ENCODE measurements around the gene UQCR10. TPM values are rescaled to one million over a fixed set of nuclear protein-coding genes. Genes with fewer than 3 reads are reported as not detected.

UQCR10 gene
- total RNA-seq, 1 donor from 2014 or later = 68.1 TPM

GRCh38 chr22:29798801-29799200 lies 31.6 kb downstream of the UQCR10 start:
- ChIA-PET CTCF (no interaction called here), POLR2A (interaction anchor here (1.5 kb wide), 1 partner anchor 32 kb away, joined by 4 read pairs; the partner anchor contains the start of gene ZMAT5)
- Mint-ChIP-seq H3K4me3 (no peak overlapping the region), H3K4me1 (peaks cover 12% of the 10 kb centered on the region), H3K27ac (no peak overlapping the region), H3K36me3 (ENCODE audit: low read depth) (peaks cover 70% of the 10 kb centered on the region), H3K27me3 (no peaks in the 10 kb centered on the region), H3K9me3 (no peaks in the 10 kb centered on the region)
- DNase-seq = no peak
- no peak for ATAC-seq (ENCODE audit: low read depth)
- no peak for TF ChIP-seq CTCF (IDR thresholded peaks at IDR 0.05)
- intact Hi-C loops (cut with micrococcal nuclease) = no loop called here

GRCh38 chr22:29799217-29799680 lies 32.1 kb downstream of the UQCR10 start:
- intact Hi-C loops (cut with micrococcal nuclease) = no loop called here
- Mint-ChIP-seq H3K27ac (no peak overlapping the region), H3K9me3 (no peaks in the 10 kb centered on the region), H3K27me3 (no peaks in the 10 kb centered on the region), H3K4me1 (peaks cover 12% of the 10 kb centered on the region), H3K4me3 (no peak overlapping the region), H3K36me3 (ENCODE audit: low read depth) (peaks cover 74% of the 10 kb centered on the region)
- ATAC-seq (ENCODE audit: low read depth) (no peak), DNase-seq (no peak)
- ChIA-PET CTCF (no interaction called here), POLR2A (interaction anchor here (1.5 kb wide), 1 partner anchor 33 kb away, joined by 4 read pairs; the partner anchor contains the start of gene ZMAT5)
- TF ChIP-seq CTCF (IDR thresholded peaks at IDR 0.05) = no peak

GRCh38 chr22:29801153-29801552 lies 34.0 kb downstream of the UQCR10 start:
- POLR2A ChIA-PET = no interaction called here
- CTCF ChIA-PET = no interaction called here
- Mint-ChIP-seq H3K27ac (no peak overlapping the region), H3K4me3 (no peak overlapping the region), H3K27me3 (no peaks in the 10 kb centered on the region), H3K4me1 (peaks cover 12% of the 10 kb centered on the region), H3K36me3 (ENCODE audit: low read depth) (peaks cover 80% of the 10 kb centered on the region), H3K9me3 (no peaks in the 10 kb centered on the region)
- intact Hi-C loops (cut with micrococcal nuclease) = no loop called here
- DNase-seq = no peak
- no peak for TF ChIP-seq CTCF (IDR thresholded peaks at IDR 0.05)
- no peak for ATAC-seq (ENCODE audit: low read depth)

GRCh38 chr22:29801796-29802195 lies 34.6 kb downstream of the UQCR10 start:
- H3K9me3 Mint-ChIP-seq = no peaks in the 10 kb centered on the region
- no peaks in the 10 kb centered on the region for H3K27me3 Mint-ChIP-seq
- ChIA-PET CTCF (no interaction called here), POLR2A (no interaction called here)
- TF ChIP-seq CTCF (IDR thresholded peaks at IDR 0.05) = no peak
- H3K4me3 Mint-ChIP-seq = no peak overlapping the region
- ATAC-seq (ENCODE audit: low read depth) (no peak), DNase-seq (no peak)
- peaks cover 12% of the 10 kb centered on the region for H3K4me1 Mint-ChIP-seq
- no peak overlapping the region for H3K27ac Mint-ChIP-seq
- H3K36me3 Mint-ChIP-seq (ENCODE audit: low read depth) = peaks cover 80% of the 10 kb centered on the region
- intact Hi-C loops (cut with micrococcal nuclease) = no loop called here

- Mint-ChIP-seq H3K36me3 (ENCODE audit: low read depth) (peaks cover 83% of the 10 kb centered on the region), H3K4me1 (peaks cover 7% of the 10 kb centered on the region), H3K27me3 (no peaks in the 10 kb centered on the region), H3K9me3 (no peaks in the 10 kb centered on the region), H3K4me3 (no peak overlapping the region), H3K27ac (no peak overlapping the region)
- no peak for TF ChIP-seq CTCF (IDR thresholded peaks at IDR 0.05)
- DNase-seq (no peak), ATAC-seq (ENCODE audit: low read depth) (no peak)
- CTCF ChIA-PET = no interaction called here
- intact Hi-C loops (cut with micrococcal nuclease) = no loop called here
- POLR2A ChIA-PET = no interaction called here
These were observed 36.0 kb downstream of the UQCR10 start for GRCh38 chr22:29803190-29803589.

Data from activated B cell treated with CpG ODN at 0.5 μM for 24 hours (primary cell).